HG02852 (cell line): ENCODE data around the gene SSR4.
"Not testable (repeated sequence)": the region's sequence is repeated elsewhere in the genome, so short reads cannot be mapped to it uniquely, and the experiment has no call there.

Source experiments
- ATAC-seq: cut with Tn5 transposase; IDR thresholded peaks from one replicate; pipeline ENCODE4 v1.9.1; 2021; ENCODE audit warnings: mild to moderate bottlenecking, moderate library complexity; ENCODE audit not compliant: unreplicated experiment

The SSR4 gene

GRCh38 chrX:153794018-153794896 lies at the start of gene SSR4, which contains the start of gene IDH3G:
Gene SSR4 (plus strand): TSS chrX:153794668. CDS start chrX:153794688, 20 bp downstream.
Gene IDH3G (minus strand): TSS chrX:153794375. CDS start chrX:153794326, 49 bp downstream.
- peak; percentile 85 for ATAC-seq

DNA sequence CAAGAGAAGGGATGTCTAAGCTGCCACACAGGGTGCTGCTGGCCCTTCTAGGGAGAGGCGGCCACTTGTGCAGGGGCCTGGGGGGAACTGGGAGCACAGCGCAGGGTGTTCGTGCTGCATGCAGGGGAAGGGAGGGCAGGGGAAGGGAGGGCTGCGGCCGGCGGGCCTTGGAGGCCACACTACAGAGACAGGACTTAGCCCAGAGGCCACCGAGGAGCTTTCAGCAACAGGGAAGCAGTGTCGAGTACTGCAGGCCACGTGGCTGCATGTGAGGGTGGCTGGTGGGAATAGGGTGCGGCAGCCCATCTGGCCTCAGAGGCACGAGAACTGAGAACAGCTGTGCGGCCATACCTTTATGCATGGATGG lies 49.4 kb upstream of the SSR4 start:
- ATAC-seq = not testable (repeated sequence)

DNA sequence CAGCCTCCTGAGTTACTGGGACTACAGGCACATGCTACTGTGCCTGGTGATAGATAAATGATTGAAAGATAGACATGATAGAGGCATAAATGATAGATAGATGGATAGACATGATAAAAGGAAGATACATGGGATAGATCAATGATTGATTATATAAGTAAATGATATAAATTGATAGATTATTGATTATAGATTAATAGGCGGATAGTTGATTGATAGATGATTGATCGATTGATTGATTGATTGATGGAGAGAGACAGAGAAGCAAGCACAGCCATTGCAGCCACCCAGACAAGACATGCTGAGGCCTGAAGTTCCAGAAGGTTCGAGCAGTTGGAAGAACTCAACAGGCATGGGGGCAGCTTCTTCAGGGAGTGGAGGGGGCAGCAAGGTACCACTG lies 48.1 kb upstream of the SSR4 start:
- ATAC-seq = no peak

- not testable (repeated sequence) for ATAC-seq
These were observed 47.5 kb upstream of the SSR4 start for GRCh38 chrX:153746991-153747390.

GRCh38 chrX:153749017-153749416 lies 45.5 kb upstream of the SSR4 start:
- not testable (repeated sequence) for ATAC-seq

- ATAC-seq = no peak
These were observed 44.2 kb upstream of the SSR4 start for GRCh38 chrX:153750127-153750774.

- no peak for ATAC-seq
These were observed 39.3 kb upstream of the SSR4 start for GRCh38 chrX:153755136-153755535.

DNA sequence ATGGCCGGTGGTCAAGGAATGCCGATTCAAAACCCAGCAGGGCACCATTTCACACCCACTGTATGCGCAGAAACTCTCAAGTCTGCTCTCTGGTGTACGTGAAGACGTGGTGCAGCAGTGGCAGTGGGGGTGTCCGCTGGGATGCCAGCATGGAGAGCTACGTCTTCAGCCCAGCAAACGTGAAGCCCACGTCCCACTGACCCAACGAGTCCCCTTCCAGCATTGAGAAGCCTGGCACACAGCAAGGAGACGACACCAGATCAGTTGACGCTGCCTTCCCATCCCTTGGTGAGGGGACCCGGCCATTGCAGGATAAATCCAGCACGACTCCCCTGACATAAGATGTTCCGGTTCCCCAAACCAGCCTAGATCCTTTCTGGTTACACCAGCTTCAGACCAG lies 32.6 kb upstream of the SSR4 start:
- no peak for ATAC-seq

DNA sequence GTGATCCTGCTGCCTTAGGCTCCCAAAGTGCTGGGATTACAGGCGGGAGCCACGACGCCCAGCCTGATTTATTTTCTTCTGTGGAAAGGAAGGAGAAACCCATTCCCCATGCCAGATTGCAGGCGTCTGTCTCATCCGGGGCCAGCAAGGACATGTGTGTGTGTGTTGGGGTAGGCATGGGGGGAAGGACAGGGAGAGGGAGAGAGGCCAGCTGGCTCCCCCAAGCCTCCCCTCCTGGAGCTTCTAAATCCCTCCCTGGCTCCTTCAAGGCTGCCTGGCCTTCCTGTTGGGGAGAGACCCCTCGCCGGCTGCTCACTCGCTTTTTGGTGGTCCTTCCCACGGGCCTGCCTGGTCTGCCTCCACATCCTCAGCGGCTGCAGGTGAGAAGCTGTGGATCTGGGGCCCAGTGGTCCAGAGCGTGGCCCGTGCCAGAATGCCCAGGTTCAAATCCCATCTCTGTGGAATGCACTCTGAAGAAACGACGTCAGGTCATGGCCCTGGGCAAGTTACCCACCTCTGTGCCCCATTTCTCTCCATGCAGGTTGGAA lies 31.8 kb upstream of the SSR4 start:
- ATAC-seq = no peak

- no peak for ATAC-seq
These were observed 31.1 kb upstream of the SSR4 start for GRCh38 chrX:153763298-153763932.

DNA sequence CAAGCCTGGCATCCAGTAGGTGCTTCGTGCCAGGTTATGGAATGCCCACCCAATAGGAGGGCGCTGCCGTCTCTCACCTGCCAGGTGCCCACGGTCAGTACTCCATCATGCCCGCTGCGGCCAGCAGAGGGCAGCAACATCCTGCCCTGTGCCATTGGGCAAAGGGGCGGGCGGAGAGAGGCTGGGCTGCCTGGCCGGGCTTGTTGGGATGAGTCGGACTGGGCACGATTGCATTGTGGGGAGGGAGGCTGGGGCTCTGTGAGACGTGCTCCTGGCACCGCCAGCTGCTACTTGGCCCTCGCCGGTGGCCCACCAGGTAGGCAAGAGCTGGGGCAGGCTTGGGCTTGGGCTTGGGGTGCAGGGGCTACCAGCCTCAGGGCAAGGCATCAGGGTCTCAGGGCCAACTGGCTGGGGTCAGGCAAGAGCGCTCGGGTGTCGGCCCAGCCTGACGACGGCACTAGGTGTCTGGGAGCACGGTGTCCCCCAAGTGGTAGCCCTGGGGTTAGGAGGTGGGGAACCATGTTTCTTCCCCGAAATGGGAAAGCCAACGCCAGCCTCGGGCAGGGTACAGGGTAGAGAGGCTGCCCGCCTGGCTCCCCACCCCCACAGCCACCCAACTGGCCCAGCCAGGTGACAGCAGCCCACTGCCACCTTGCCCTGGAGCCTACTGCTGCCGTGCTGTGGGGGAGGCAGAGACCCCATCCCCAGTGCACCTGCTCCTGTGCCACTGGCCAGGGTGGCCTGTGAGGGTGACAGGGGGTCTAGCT lies 30.3 kb upstream of the SSR4 start, which contains the start of gene PLXNB3:
Gene PLXNB3, plus strand, starts transcription at position 261 of the 767 bp plus-strand sequence. CDS start 1,287 bp downstream, outside the sequence.
- no peak for ATAC-seq

GRCh38 chrX:153764786-153765137 lies 29.7 kb upstream of the SSR4 start:
- no peak for ATAC-seq

DNA sequence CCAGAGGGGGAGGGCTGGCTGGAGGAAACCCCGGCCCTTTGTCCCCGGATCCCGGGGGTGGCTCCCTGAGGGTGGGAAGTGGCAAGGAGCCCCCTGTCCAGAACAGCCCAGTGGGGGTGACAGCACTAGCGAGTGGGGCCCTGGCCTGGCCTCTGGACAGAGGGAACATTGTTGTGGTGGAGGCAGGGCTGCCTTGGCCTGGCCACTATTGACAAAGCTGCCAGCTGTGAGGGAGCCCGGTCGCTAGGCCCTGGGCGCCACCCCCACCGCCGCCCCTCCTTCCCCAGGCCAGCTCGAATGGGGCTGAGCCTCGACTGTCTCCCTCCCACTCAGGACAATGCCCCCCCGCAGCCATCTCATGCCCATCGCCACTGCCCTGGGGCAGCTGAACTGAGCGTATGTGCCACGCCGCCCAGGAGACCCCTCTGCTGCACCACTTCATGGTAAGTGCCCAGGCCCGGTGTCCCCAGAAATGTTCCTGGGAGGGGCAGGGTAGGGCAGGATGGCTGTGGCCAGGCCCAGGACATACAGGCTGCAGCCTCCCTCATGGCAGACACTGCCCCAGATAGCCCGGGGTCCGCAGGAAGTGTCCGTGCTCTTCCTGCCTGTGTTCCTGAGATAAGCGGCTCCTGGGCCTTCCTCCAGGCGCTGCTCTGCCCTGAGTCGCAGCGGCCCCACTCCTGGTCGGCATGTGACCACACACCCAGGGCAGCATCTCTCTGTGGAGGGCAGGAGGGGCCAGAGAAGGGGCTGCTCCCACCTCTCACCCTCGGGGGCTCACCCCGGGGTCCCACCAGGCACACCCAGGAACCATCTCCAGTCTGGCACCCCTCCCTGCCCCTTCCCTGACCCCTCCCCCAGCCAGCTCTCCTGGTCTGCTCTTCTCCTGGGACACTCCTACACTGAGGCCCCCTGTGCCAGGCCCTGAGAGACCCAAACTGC lies 29.1 kb upstream of the SSR4 start:
- ATAC-seq = no peak

DNA sequence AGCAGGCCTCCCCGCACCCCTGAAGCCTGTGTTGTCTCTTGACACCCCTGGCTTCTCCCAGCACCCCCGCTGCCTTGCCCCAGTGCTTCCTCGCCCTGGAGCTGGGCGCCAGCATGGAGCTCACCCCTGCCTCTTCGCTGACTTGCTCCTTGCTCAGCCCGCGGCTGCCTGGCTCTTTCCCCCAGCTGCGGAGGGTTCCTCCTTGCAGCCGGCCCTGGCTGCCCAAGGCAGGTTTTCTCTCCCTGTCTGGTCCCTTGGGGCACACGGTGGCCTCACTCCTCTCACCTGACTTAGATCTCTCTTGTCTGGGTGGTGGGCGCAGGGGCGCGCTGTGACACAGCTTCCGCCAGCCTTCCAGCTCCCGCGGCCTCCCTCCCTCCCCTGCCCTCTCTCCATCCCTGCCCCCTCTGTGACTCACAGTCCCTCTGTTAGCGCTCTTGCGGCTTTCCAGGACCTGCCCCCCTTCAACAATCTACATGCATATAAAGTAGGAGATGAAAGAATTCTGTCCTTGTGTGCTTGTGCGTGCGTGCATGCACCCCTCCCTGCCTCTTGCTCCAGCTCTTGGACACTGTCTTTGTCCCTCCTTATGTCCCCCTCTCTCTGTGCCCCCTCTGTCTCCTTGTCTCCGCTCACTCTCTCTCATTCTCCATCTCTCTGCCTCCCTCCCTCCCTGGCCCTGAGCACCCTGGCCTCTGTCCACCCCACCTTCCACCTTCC lies 28.2 kb upstream of the SSR4 start:
- ATAC-seq = no peak

- no peak for ATAC-seq
These were observed 27.4 kb upstream of the SSR4 start for GRCh38 chrX:153766871-153767673.

DNA sequence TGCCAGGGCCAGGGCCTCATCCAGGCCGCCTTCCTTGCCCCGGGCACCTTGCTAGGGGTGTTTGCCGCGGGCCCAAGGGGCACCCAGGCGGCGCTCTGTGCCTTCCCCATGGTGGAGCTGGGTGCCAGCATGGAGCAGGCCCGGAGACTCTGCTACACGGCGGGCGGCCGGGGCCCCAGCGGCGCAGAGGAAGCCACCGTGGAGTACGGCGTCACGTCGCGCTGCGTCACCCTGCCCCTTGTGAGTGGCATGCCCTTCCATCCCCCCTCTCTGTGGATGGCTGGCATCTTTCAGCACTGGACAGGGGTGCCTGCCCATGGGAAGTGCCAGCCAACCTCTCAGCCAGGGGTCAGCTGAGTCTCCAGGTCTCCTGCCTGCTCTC lies 26.8 kb upstream of the SSR4 start:
- no peak for ATAC-seq

DNA sequence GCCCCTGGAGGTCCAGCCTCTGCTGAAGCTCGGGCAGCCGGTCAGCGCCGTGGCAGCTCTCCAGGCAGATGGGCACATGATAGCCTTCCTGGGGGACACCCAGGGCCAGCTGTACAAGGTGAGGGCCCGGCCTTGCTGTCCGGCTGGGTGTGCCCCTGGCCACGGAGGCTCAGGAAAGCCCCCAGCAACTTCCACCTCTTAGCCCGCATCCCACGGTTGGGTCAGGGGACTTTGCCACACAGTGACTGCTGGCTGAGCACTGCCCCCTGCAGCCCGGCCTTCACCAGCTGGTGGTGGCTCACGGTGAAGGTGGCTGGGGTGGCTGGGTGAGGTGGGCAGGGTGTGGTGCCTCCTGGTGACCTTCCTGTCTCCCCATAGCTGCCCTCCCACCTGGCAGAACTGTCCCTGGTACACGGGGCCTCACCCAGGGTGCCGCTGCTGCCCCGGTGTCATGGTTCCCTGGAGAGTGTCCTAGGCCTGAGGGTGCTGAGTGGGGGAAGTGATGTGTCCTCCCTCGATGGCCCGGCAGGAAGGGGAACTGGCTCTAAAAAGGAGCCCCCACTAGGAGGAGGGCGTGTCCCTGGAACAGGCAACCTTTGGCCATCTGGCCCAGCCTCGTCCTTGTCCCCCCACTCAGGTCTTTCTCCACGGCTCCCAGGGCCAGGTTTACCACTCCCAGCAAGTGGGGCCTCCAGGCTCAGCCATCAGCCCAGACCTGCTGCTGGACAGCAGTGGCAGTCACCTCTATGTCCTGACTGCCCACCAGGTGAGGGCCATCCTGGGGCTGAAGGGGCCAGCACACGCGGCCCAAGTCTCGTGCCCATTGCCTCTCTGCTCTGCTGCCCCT lies 25.9 kb upstream of the SSR4 start:
- ATAC-seq = no peak
